ENCODE results near the gene SFXN1.

The SFXN1 gene

GRCh38 chr5:175466700-175467318 lies 11.6 kb upstream of the SFXN1 start:
- no peak for DNase-seq

GRCh38 chr5:175467983-175468690 lies 10.2 kb upstream of the SFXN1 start:
- DNase-seq: no peak

GRCh38 chr5:175468892-175469291 lies 9.5 kb upstream of the SFXN1 start:
- no peak for DNase-seq

GRCh38 chr5:175469916-175470315 lies 8.4 kb upstream of the SFXN1 start:
- no peak for DNase-seq

GRCh38 chr5:175470781-175471180 lies 7.6 kb upstream of the SFXN1 start:
- DNase-seq: no peak

- no peak for DNase-seq
These were observed 7.2 kb upstream of the SFXN1 start for GRCh38 chr5:175471196-175471595.

- peak in 1 of 2 donors; percentile 26 for DNase-seq
These were observed 6.7 kb upstream of the SFXN1 start for GRCh38 chr5:175471628-175472027.

- no peak for DNase-seq
These were observed 6.0 kb upstream of the SFXN1 start for GRCh38 chr5:175472378-175472777.

GRCh38 chr5:175475248-175475647 lies 3.1 kb upstream of the SFXN1 start:
- no peak for DNase-seq

GRCh38 chr5:175477440-175477839 lies 920 bp upstream of the SFXN1 start:
- no peak for DNase-seq

GRCh38 chr5:175478008-175478383 lies 364 bp upstream of the SFXN1 start:
- DNase-seq: no peak

- DNase-seq: no peak
These were observed 943 bp downstream of the SFXN1 start for GRCh38 chr5:175479125-175479881.

GRCh38 chr5:175483337-175483736 lies 5.0 kb downstream of the SFXN1 start:
- DNase-seq: no peak

GRCh38 chr5:175484322-175484721 lies 6.0 kb downstream of the SFXN1 start:
- no peak for DNase-seq

GRCh38 chr5:175484829-175485228 lies 6.5 kb downstream of the SFXN1 start:
- DNase-seq: no peak

- no peak for DNase-seq
These were observed 7.3 kb downstream of the SFXN1 start for GRCh38 chr5:175485631-175486030.

GRCh38 chr5:175487514-175488222 lies 9.3 kb downstream of the SFXN1 start:
- DNase-seq: no peak

GRCh38 chr5:175489693-175490443 lies 11.5 kb downstream of the SFXN1 start:
- DNase-seq: no peak

- DNase-seq: no peak
These were observed 12.9 kb downstream of the SFXN1 start for GRCh38 chr5:175491223-175491622.

- DNase-seq: no peak
These were observed 14.9 kb downstream of the SFXN1 start for GRCh38 chr5:175493260-175493659.

GRCh38 chr5:175493726-175494125 lies 15.4 kb downstream of the SFXN1 start:
- DNase-seq: no peak

All from stimulated activated CD4-positive, alpha-beta T cell treated with anti-CD3 and anti-CD28 coated beads, Interleukin-2, amount 100 ng/mL, for 48 hours (primary cell).